ENCODE measurements around the gene EFCAB12. TPM values are rescaled to one million over a fixed set of nuclear protein-coding genes. Genes with fewer than 3 reads are reported as not detected.

EFCAB12 gene
- total and polyA plus RNA-seq, 10 of the 15 experiments (the other 5 are each of a cell fraction or from before 2014, with no cell fraction given): 0.02 to 0.85 (median 0.33) TPM

GRCh38 chr3:129445471-129445870 is 17.0 kb upstream of the EFCAB12 start:
- RAD21 ChIA-PET (ENCODE audit: unreplicated experiment): no interaction called here
- Histone ChIP-seq H3K4me2 (ENCODE audit: control insufficient read depth, insufficient read depth) (no peak overlapping the region), H3K36me3 (ENCODE audit: control insufficient read depth in 2 of 2, insufficient read depth in 2 of 2, low read length in 1 of 2) (no peaks in the 10 kb centered on the region), H3K9ac (ENCODE audit: control insufficient read depth, insufficient read depth, low read length) (no peak overlapping the region), H3K4me3 (no peak overlapping the region), H3K79me2 (ENCODE audit: control insufficient read depth, insufficient read depth, low read length) (peaks cover 3% of the 10 kb centered on the region; the same call in 1 of the 2 replicates), H3K9me3 (replicated peaks; ENCODE audit: control insufficient read depth, insufficient read depth, low read length) (no peaks in the 10 kb centered on the region), H4K20me1 (ENCODE audit: control insufficient read depth, insufficient read depth) (no peaks in the 10 kb centered on the region), H3K4me1 (ENCODE audit: control insufficient read depth, insufficient read depth, low read length) (0 out of 2 replicates have a peak, but pooled peaks cover 6% of the 10 kb centered on the region), H3K27ac (ENCODE audit: control insufficient read depth, insufficient read depth) (no peak overlapping the region), H3K27me3 (replicated peaks in 1 of 2; ENCODE audit: control insufficient read depth in 2 of 2, insufficient read depth in 2 of 2, low read length in 1 of 2) (no peaks in the 10 kb centered on the region), H2AFZ (ENCODE audit: control insufficient read depth, low read depth, low read length) (no peak overlapping the region)
- TF ChIP-seq ZNF274 (IDR thresholded peaks at IDR 0.05; ENCODE audit: insufficient read depth, insufficient read length) (no peak), RFX5 (IDR thresholded peaks at IDR 0.05; ENCODE audit: low read depth, low read length) (no peak), POLR2AphosphoS5 (IDR thresholded peaks at IDR 0.05; ENCODE audit: low read length) (no peak), RBBP5 (conservative IDR thresholded peaks at IDR 0.05) (no peak), ATF3 (IDR thresholded peaks at IDR 0.05; ENCODE audit: borderline replicate concordance, extremely low read depth, low read depth, low read length) (no peak), NFYA (IDR thresholded peaks at IDR 0.05; ENCODE audit: borderline replicate concordance, low read depth, low read length) (no peak)
- FAIRE-seq (no peak), DNase-seq (ENCODE audit: low read depth, low spot score) (no peak), ATAC-seq (no peak)
- POLR2A ChIA-PET: interaction anchor here (0.6 kb wide), 1 partner anchor 110 kb away, joined by 10 read pairs; no protein-coding TSS in a partner anchor
- no TSS peak for BruUV-seq (replicated peaks)
- 98% methylated on average over 3 of the region's 3 CpGs for WGBS (ENCODE audit: insufficient coverage, insufficient replicate concordance, low lambda C conversion rate, missing lambda C conversion rate)
- in situ Hi-C loops (cut with MboI): no loop called here
- intact Hi-C loops (cut with micrococcal nuclease; ENCODE audit: unreplicated experiment): no loop called here
- CTCF ChIA-PET: interaction anchor here (1.7 kb wide), 1 partner anchor 62 kb away, joined by 6 read pairs; no protein-coding TSS in a partner anchor
- SMC1A ChIA-PET (ENCODE audit: uncharacterized antibody, unreplicated experiment): interaction anchor here (0.7 to 1.4 kb wide), 3 partner anchors 18 to 62 kb away, joined by 3 to 5 read pairs (median 3); no protein-coding TSS in a partner anchor

DNA sequence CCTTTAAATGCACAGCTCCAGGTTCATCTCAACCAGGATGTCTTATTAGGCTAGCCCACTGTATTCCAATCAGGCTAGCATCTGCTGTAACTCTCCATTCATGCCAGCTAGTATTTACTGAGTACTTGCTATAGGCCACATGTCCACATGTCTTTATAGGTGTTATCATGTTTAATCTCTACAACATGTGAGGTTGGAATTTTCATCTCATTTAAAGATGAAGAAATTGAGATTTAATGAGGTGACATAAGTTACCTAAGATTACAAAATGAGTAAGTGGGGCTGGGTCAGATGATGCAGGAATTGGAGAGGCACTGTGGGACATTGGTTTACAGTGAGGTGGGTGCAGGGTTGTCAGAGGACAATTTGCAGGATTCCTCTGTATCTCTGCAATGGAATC is 14.5 kb upstream of the EFCAB12 start:
- ChIA-PET POLR2A (interaction anchor here (0.6 to 6.0 kb wide), 2 partner anchors 16 to 1304 kb away, joined by 3 to 40 read pairs; partner anchors contain the start of genes EFCAB12 and PIK3R4), CTCF (interaction anchor here (0.8 to 5.5 kb wide), 4 partner anchors 9 to 60 kb away, joined by 3 to 43 read pairs (median 5); no protein-coding TSS in a partner anchor)
- ATAC-seq: no peak

More for the DNA sequence above, 14.5 kb upstream of the EFCAB12 start:
- H4K20me1 ChIP-seq (ENCODE audit: control insufficient read depth, insufficient read depth): no peaks in the 10 kb centered on the region
- DNase-seq (ENCODE audit: low read depth, low spot score) (no peak), FAIRE-seq (no peak)
- H3K27ac ChIP-seq (ENCODE audit: control insufficient read depth, insufficient read depth): no peak overlapping the region
- H3K4me1 ChIP-seq (ENCODE audit: control insufficient read depth, insufficient read depth, low read length): 0 out of 2 replicates have a peak, but pooled peaks cover 6% of the 10 kb centered on the region
- in situ Hi-C loops (cut with MboI) (no loop called here), intact Hi-C loops (cut with micrococcal nuclease; ENCODE audit: unreplicated experiment) (no loop called here)
- no peak overlapping the region for H3K4me3 ChIP-seq
- TF ChIP-seq SMAD1 (IDR thresholded peaks at IDR 0.05; ENCODE audit: low read depth, partially characterized antibody) (no peak), SIX5 (IDR thresholded peaks at IDR 0.05; ENCODE audit: low read depth, low read length, severe bottlenecking) (no peak), MYB (IDR thresholded peaks at IDR 0.05; ENCODE audit: borderline replicate concordance, low read depth, low read length) (no peak), CBFB (IDR thresholded peaks at IDR 0.05; ENCODE audit: low read depth) (no peak), SMAD5 (IDR thresholded peaks at IDR 0.05; ENCODE audit: low read depth) (no peak), NFIC (IDR thresholded peaks at IDR 0.05; ENCODE audit: low read depth, low read length) (no peak), RBBP5 (conservative IDR thresholded peaks at IDR 0.05) (no peak), POLR2AphosphoS2 (IDR thresholded peaks at IDR 0.05; ENCODE audit: low read depth, low read length) (no peak)
- H3K9ac ChIP-seq (ENCODE audit: control insufficient read depth, insufficient read depth, low read length): no peak overlapping the region
- H3K27me3 ChIP-seq (replicated peaks in 1 of 2; ENCODE audit: control insufficient read depth in 2 of 2, insufficient read depth in 2 of 2, low read length in 1 of 2): no peaks in the 10 kb centered on the region
- no peaks in the 10 kb centered on the region for H3K36me3 ChIP-seq (ENCODE audit: control insufficient read depth in 2 of 2, insufficient read depth in 2 of 2, low read length in 1 of 2)
- H3K4me2 ChIP-seq (ENCODE audit: control insufficient read depth, insufficient read depth): no peak overlapping the region
- no peak overlapping the region for H2AFZ ChIP-seq (ENCODE audit: control insufficient read depth, low read depth, low read length)
- no peaks in the 10 kb centered on the region for H3K9me3 ChIP-seq (replicated peaks; ENCODE audit: control insufficient read depth, insufficient read depth, low read length)
- RAD21 ChIA-PET (ENCODE audit: unreplicated experiment): no interaction called here
- SMC1A ChIA-PET (ENCODE audit: uncharacterized antibody, unreplicated experiment): interaction anchor here (1.1 to 14.5 kb wide), 5 partner anchors 8 to 107 kb away, joined by 3 to 275 read pairs (median 3); no protein-coding TSS in a partner anchor
- H3K79me2 ChIP-seq (ENCODE audit: control insufficient read depth, insufficient read depth, low read length): peaks cover 24% of the 10 kb centered on the region
- BruUV-seq (replicated peaks): no TSS peak

All from GM12878 (cell line).